NCI-H1048 (cell line): ENCODE results near the gene FHAD1.

Experiments
- DNase-seq: peaks from one replicate; lab custom pipeline; 2025; lab: John Stamatoyannopoulos, UW

The FHAD1 gene

GRCh38 chr1:15248216-15248615 lies 1.2 kb downstream of the FHAD1 start:
- no peak for DNase-seq

DNA sequence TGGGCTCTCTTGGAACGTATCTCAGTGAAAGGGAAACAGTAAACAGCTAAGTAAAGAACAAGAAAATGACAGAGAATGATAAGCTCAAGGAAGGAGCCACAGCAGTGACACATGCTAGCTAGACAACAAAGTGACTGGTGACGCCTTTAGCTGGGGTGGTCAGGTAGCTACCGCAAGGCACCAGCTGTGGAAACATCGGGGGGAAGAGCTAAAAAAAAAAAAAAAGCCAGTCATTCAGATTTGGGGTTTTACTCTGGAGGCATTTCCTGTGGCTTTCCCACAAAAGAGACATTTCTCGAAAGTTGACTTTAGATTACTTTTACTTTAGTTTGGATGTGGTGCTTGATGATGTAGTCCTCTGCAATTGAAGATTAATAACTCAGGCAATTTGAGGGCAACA lies 2.1 kb downstream of the FHAD1 start:
- DNase-seq: no peak

- DNase-seq: no peak
Measured at GRCh38 chr1:15251857-15252835, 5.1 kb downstream of the FHAD1 start.

- DNase-seq: no peak
Measured at GRCh38 chr1:15254559-15254958, 7.5 kb downstream of the FHAD1 start.

GRCh38 chr1:15255582-15256149 lies 8.6 kb downstream of the FHAD1 start:
- no peak for DNase-seq

DNA sequence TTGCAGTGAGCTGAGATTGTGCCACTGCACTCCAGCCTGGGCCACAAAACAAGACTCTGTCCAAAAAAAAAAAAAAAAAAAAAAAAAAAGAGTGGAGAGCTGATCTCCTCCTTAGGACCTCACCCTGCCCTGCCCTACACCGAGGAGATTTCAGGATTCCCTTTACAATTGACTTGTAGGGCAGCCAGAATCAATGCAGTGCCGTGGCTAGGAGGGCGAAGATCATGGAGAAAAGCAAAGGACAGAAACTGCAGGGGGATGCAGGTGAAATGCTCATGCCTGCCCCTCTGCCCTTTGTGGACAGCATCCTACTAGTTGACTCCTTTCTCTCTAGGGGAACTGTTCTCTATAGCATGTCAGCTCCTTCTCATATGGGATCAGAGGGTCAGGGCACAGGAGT lies 9.6 kb downstream of the FHAD1 start:
- no peak for DNase-seq

- DNase-seq: no peak
Measured at GRCh38 chr1:15257309-15257708, 10.3 kb downstream of the FHAD1 start.

- DNase-seq: no peak
Measured at GRCh38 chr1:15258833-15259621, 12.0 kb downstream of the FHAD1 start.

GRCh38 chr1:15259622-15260007 lies 12.6 kb downstream of the FHAD1 start:
- DNase-seq: no peak

GRCh38 chr1:15260418-15261154 lies 13.6 kb downstream of the FHAD1 start:
- DNase-seq: no peak

DNA sequence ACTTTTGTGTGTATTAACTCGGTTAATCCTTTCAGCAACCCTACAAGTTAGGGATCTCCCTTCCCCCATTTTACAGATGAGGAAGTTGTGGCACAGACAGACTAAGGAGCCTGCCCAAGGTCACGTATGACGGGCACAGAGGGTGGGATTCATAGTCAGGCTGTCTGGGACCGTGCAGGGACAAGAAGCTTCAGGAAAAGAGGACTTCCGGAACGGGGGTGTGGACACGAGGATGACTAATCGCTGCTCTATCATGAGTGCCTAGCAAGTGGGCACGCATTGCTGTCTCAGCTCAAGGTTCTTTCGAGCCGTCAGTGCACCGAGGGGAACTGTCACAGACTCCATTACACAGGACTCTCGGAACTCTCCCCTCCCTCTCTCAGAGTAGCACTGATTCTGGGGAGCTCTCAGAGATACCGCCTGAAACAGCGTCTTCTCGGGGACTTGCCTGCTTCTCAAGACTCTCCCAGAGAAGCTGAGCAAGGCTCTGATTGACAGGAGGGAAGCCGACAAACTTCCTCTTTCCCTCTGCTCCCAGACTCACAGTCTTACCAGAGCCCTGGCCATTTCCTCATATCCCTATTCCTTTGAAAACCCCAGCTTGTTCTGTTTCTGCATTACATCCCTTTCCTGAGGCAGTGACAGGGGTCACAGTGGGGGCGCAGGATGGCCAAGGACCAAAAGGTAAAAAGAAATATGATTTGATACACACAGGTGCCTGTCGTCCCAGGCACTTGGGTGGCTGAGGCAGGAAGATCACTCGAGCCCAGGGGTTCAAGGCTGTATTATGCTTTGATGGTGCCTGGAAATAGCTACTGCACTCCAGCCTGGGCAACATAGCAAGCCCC lies 14.4 kb downstream of the FHAD1 start:
- no peak for DNase-seq

DNA sequence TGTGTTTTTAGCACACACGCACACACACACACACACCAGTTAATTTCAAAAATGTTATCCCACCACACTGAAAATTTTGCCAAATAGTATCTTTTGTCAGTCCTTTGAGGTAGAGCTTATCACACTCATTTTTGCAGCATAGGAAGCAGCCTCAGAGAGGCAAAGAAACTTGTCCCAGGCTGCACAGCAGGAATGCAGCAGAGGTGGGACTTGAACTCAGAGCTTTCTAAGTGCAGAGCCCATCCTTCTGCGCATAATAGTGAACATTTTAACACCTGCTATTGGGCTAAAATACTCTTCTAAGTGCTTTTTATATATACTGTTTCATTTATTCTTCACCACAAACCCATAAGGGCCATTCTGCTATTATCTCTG lies 15.0 kb downstream of the FHAD1 start:
- no peak for DNase-seq

DNA sequence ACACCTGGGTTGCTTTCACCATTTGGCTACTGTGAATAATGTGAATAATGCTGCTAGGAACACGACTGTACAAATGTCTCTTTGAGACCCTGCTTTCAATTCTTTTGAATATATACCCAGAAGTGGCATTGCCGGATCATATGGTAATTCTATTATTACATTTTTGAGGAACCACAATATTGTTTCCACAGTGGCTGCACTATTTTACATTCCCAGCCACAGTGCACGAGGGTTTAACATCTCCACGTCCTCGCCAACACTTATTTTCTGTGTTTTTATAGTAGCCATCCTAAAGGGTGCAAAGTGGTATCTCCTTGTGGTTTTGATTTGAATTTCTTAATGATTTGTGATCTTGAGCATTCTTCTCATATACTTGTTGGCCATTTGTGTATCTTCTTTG lies 15.7 kb downstream of the FHAD1 start:
- no peak for DNase-seq

DNA sequence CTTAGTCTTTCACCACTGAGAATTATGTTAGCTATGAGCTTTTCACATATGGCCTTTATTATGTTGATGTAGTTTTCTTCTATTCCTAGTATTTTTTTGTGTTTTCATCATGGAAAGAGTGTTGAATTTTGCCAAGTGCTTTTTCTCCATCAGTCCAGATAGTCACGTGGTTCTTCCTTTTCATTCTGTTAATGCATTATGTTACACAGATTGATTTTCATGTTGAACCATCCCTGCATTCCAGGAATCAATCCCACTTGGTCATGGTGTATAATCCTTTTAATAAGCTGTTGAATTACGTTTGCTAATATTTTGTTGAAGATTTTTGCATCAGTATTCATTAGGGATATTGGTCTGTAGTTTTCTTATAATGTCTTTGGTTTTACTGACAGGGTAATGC lies 17.7 kb downstream of the FHAD1 start:
- DNase-seq: no peak

DNA sequence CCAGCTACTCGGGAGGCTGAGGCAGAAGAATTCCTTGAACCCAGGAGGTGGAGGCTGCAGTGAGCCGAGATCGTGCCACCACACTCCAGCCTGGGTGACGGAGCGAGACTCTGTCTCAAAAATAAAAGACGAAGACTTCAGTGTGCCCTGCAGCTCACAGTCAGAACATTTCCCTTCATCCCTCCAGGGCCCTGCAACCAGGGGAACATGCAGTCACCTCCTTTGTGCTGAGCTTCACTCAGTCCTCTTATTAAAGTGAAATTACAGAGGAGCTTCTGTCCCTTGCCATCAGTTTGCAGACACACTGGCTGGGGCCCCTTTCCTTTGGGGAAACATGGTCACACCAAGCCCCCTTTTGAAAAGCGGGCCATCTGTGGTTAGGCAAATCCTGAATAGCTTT lies 24.2 kb downstream of the FHAD1 start:
- DNase-seq: no peak

- DNase-seq: peak; percentile 47
Measured at GRCh38 chr1:15272009-15272781, 25.2 kb downstream of the FHAD1 start.

DNA sequence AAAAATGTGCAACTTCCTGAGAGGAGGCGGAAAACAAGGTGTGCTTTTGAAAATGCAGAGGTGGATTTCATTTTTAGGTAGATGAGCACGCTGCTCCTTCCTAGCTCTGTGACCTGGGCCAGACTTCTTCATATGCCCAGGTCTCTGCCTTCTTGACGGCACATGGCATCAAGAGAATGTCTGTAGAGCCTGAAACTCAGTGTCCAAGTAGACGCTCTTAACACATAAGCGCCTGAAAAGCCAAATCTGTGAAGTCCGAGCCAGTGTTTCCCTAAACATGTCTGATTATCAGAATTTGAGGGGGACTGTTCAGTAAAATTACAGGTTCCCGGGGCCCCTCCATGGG lies 25.7 kb downstream of the FHAD1 start:
- no peak for DNase-seq

- no peak for DNase-seq
Measured at GRCh38 chr1:15273274-15273673, 26.3 kb downstream of the FHAD1 start.

DNA sequence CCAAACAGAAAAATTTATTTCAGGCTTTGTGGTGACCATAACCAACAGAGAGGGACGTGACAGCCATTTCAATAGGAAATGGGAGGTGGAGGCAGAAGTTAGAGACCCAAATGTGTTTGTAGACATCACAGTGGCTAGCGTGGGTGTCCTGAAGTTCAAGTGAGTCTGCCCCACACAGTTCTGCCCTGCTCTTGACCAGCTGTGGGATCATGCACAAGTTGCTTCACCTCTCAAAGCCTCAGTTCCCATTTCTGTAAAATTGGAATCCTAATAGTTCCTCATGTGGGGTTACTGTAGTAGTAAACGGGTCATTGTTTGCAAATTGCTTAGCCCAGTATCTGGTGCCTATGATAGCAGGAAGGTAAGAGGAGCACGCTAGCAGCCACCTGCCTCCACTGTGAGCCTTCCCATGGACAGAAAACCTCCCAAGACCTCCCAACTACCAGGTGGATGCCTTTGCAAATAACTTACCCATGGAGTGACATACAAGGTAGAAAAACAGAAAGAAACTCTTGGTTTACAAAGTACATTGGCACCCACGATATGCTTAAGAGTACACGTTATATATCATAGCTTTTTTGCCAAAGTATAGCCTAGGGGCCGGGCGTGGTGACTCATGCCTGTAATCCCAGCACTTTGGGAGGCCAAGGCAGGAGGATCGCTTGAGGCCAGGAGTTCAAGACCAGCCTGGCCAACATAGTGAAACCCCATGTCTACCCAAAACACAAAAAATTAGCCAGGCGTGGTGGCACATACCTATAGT lies 29.1 kb downstream of the FHAD1 start:
- DNase-seq: no peak
